HG03097 (cell line): Measurements from ENCODE around the gene REG3G.
"Not testable (repeated sequence)": the region's sequence is repeated elsewhere in the genome, so short reads cannot be mapped to it uniquely, and the experiment has no call there.

Source experiments
- ATAC-seq: cut with Tn5 transposase; IDR thresholded peaks from one replicate; pipeline ENCODE4 v1.9.1; 2021; ENCODE audit not compliant: unreplicated experiment, low FRiP score

Gene REG3G

DNA sequence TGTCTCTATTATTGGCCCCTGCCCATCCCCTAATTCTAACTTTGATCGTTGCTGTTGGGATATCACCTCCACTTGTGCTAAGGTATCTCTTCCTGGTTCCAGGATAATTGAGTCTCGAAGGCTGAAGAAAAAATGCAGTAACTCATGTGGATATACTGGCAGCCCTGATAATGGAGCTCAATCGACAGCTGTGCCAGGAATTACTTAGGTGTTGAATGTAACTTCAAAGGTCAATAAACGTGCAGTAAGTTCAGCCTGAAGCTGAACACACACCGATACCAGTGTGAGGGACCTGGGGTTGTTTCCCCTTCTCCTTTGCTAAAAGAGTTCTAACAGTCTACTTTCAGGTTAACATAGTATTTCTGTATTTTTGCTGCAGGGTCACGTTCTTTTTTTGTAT, 11.9 kb upstream of the REG3G start:
- no peak for ATAC-seq

GRCh38 chr2:79016342-79016741, 9.2 kb upstream of the REG3G start:
- no peak for ATAC-seq

DNA sequence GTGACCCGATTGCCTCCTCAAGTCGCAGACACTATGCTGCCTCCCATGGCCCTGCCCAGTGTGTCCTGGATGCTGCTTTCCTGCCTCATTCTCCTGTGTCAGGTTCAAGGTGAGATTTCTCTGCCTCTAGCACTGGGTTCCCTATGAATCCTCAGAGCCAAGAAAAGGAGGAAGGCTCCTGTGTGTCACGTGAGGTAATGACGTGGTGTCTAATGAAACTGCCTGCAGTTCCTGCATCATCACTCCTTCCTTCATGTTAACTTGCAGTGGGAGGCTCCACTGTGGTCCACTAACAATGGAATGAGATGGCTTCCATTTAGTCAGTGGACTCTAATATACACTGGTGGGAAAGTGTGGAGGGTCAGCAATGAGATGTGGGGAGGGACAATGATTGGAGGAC, 559 bp downstream of the REG3G start:
- no peak for ATAC-seq

GRCh38 chr2:79039944-79040343, 14.4 kb downstream of the REG3G start:
- no peak for ATAC-seq

DNA sequence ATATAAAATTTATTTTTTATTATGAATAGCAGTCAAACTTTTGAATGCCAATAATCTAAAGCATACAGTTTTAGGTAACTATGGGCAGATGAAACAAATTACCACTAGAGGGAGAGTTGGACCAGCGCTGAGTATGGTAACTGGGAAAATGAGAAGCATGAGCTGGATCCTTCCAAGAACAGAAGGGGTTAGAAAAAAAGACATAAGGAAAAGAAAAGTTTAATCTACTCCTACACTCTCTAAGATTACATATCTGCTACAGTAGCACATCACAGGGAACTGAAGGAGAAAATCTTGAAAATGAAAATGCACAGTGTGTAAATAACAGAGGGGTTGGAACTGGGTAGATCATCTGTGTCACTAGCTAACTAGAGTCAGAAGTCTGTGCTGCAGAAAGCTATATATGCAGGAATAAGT, 15.5 kb downstream of the REG3G start:
- ATAC-seq, result no peak

- ATAC-seq, result not testable (repeated sequence)
Measured at GRCh38 chr2:79053486-79053885, 28.0 kb downstream of the REG3G start.

- ATAC-seq, result not testable (repeated sequence)
Measured at GRCh38 chr2:79054769-79055168, 29.3 kb downstream of the REG3G start.

GRCh38 chr2:79065201-79065600, 39.7 kb downstream of the REG3G start:
- no peak for ATAC-seq

- ATAC-seq, result no peak
Measured at GRCh38 chr2:79071078-79071477, 45.6 kb downstream of the REG3G start.
